ENCODE data around the gene CCDC34. TPM values are rescaled to one million over a fixed set of nuclear protein-coding genes. Genes with fewer than 3 reads are reported as not detected.
"Not testable (repeated sequence)": the region's sequence is repeated elsewhere in the genome, so short reads cannot be mapped to it uniquely, and the experiment has no call there.

Gene CCDC34
- total RNA-seq, 1 donor from 2014 or later = 10.6 TPM

- intact Hi-C loops (cut with micrococcal nuclease) = no loop called here
- Mint-ChIP-seq H3K27me3 (ENCODE audit: insufficient read depth) (no peaks in the 10 kb centered on the region), H3K36me3 (ENCODE audit: low read depth) (peaks cover 4% of the 10 kb centered on the region), H3K27ac (no peak overlapping the region), H3K9me3 (no peaks in the 10 kb centered on the region), H3K4me3 (no peak overlapping the region), H3K4me1 (ENCODE audit: low read depth) (no peaks in the 10 kb centered on the region)
- no peak for DNase-seq (ENCODE audit: low spot score)
These were observed 12.5 kb downstream of the CCDC34 start for GRCh38 chr11:27350511-27350910.

- Mint-ChIP-seq H3K4me1 (ENCODE audit: low read depth) (no peaks in the 10 kb centered on the region), H3K4me3 (no peak overlapping the region), H3K27me3 (ENCODE audit: insufficient read depth) (no peaks in the 10 kb centered on the region), H3K36me3 (ENCODE audit: low read depth) (peaks cover 4% of the 10 kb centered on the region), H3K27ac (no peak overlapping the region), H3K9me3 (no peaks in the 10 kb centered on the region)
- intact Hi-C loops (cut with micrococcal nuclease) = no loop called here
- no peak for DNase-seq (ENCODE audit: low spot score)
These were observed 13.1 kb downstream of the CCDC34 start for GRCh38 chr11:27349919-27350318.

GRCh38 chr11:27348340-27348873 lies 14.6 kb downstream of the CCDC34 start:
- Mint-ChIP-seq H3K36me3 (ENCODE audit: low read depth) (peaks cover 6% of the 10 kb centered on the region), H3K4me3 (no peak overlapping the region), H3K27me3 (ENCODE audit: insufficient read depth) (no peaks in the 10 kb centered on the region), H3K9me3 (no peaks in the 10 kb centered on the region), H3K4me1 (ENCODE audit: low read depth) (no peaks in the 10 kb centered on the region), H3K27ac (no peak overlapping the region)
- DNase-seq (ENCODE audit: low spot score) = no peak
- intact Hi-C loops (cut with micrococcal nuclease) = no loop called here

GRCh38 chr11:27347359-27348339 lies 15.4 kb downstream of the CCDC34 start:
- Mint-ChIP-seq H3K4me1 (ENCODE audit: low read depth) (no peaks in the 10 kb centered on the region), H3K36me3 (ENCODE audit: low read depth) (peaks cover 6% of the 10 kb centered on the region), H3K4me3 (no peak overlapping the region), H3K9me3 (no peaks in the 10 kb centered on the region), H3K27me3 (ENCODE audit: insufficient read depth) (no peaks in the 10 kb centered on the region), H3K27ac (no peak overlapping the region)
- intact Hi-C loops (cut with micrococcal nuclease) = no loop called here
- no peak for DNase-seq (ENCODE audit: low spot score)

- Mint-ChIP-seq H3K27me3 (ENCODE audit: insufficient read depth) (no peaks in the 10 kb centered on the region), H3K4me3 (no peak overlapping the region), H3K36me3 (ENCODE audit: low read depth) (peaks cover 2% of the 10 kb centered on the region), H3K9me3 (no peaks in the 10 kb centered on the region), H3K4me1 (ENCODE audit: low read depth) (no peaks in the 10 kb centered on the region), H3K27ac (no peak overlapping the region)
- intact Hi-C loops (cut with micrococcal nuclease) = no loop called here
- no peak for DNase-seq (ENCODE audit: low spot score)
These were observed 23.1 kb downstream of the CCDC34 start for GRCh38 chr11:27339941-27340340.

- H3K27ac Mint-ChIP-seq; H3K4me3 Mint-ChIP-seq; H3K36me3 Mint-ChIP-seq (ENCODE audit: low read depth); H3K4me1 Mint-ChIP-seq (ENCODE audit: low read depth); intact Hi-C loops (cut with micrococcal nuclease); H3K27me3 Mint-ChIP-seq (ENCODE audit: insufficient read depth); H3K9me3 Mint-ChIP-seq; DNase-seq (ENCODE audit: low spot score): not testable (repeated sequence)
These were observed 28.3 kb downstream of the CCDC34 start for GRCh38 chr11:27334764-27335163.

GRCh38 chr11:27331981-27332380 lies 31.0 kb downstream of the CCDC34 start:
- H3K4me1 Mint-ChIP-seq (ENCODE audit: low read depth) = no peaks in the 10 kb centered on the region
- DNase-seq (ENCODE audit: low spot score) = no peak
- intact Hi-C loops (cut with micrococcal nuclease) = no loop called here
- H3K36me3 Mint-ChIP-seq (ENCODE audit: low read depth) = no peaks in the 10 kb centered on the region
- no peak overlapping the region for H3K4me3 Mint-ChIP-seq
- no peak overlapping the region for H3K27ac Mint-ChIP-seq
- no peaks in the 10 kb centered on the region for H3K9me3 Mint-ChIP-seq
- no peaks in the 10 kb centered on the region for H3K27me3 Mint-ChIP-seq (ENCODE audit: insufficient read depth)

GRCh38 chr11:27330633-27331270 lies 32.3 kb downstream of the CCDC34 start:
- Mint-ChIP-seq H3K4me1 (ENCODE audit: low read depth) (no peaks in the 10 kb centered on the region), H3K27ac (no peak overlapping the region), H3K9me3 (no peaks in the 10 kb centered on the region), H3K36me3 (ENCODE audit: low read depth) (no peaks in the 10 kb centered on the region), H3K4me3 (no peak overlapping the region), H3K27me3 (ENCODE audit: insufficient read depth) (no peaks in the 10 kb centered on the region)
- DNase-seq (ENCODE audit: low spot score) = no peak
- intact Hi-C loops (cut with micrococcal nuclease) = no loop called here

- intact Hi-C loops (cut with micrococcal nuclease) = no loop called here
- Mint-ChIP-seq H3K27ac (no peak overlapping the region), H3K27me3 (ENCODE audit: insufficient read depth) (no peaks in the 10 kb centered on the region), H3K9me3 (no peaks in the 10 kb centered on the region), H3K4me3 (no peak overlapping the region), H3K4me1 (ENCODE audit: low read depth) (no peaks in the 10 kb centered on the region), H3K36me3 (ENCODE audit: low read depth) (no peaks in the 10 kb centered on the region)
- no peak for DNase-seq (ENCODE audit: low spot score)
These were observed 33.0 kb downstream of the CCDC34 start for GRCh38 chr11:27329867-27330632.

- intact Hi-C loops (cut with micrococcal nuclease) = no loop called here
- Mint-ChIP-seq H3K36me3 (ENCODE audit: low read depth) (no peaks in the 10 kb centered on the region), H3K4me1 (ENCODE audit: low read depth) (no peaks in the 10 kb centered on the region), H3K9me3 (no peaks in the 10 kb centered on the region), H3K27ac (no peak overlapping the region), H3K27me3 (ENCODE audit: insufficient read depth) (no peaks in the 10 kb centered on the region), H3K4me3 (no peak overlapping the region)
- no peak for DNase-seq (ENCODE audit: low spot score)
These were observed 34.4 kb downstream of the CCDC34 start for GRCh38 chr11:27328614-27329013.

GRCh38 chr11:27327064-27327463 lies 36.0 kb downstream of the CCDC34 start:
- H3K27ac Mint-ChIP-seq; DNase-seq (ENCODE audit: low spot score); H3K4me1 Mint-ChIP-seq (ENCODE audit: low read depth); H3K27me3 Mint-ChIP-seq (ENCODE audit: insufficient read depth); H3K36me3 Mint-ChIP-seq (ENCODE audit: low read depth); H3K9me3 Mint-ChIP-seq; intact Hi-C loops (cut with micrococcal nuclease); H3K4me3 Mint-ChIP-seq: not testable (repeated sequence)

GRCh38 chr11:27322196-27322595 lies 40.8 kb downstream of the CCDC34 start:
- not testable (repeated sequence) for H3K4me3 Mint-ChIP-seq

More at GRCh38 chr11:27322196-27322595, 40.8 kb downstream of the CCDC34 start:
- DNase-seq (ENCODE audit: low spot score); H3K36me3 Mint-ChIP-seq (ENCODE audit: low read depth); H3K4me1 Mint-ChIP-seq (ENCODE audit: low read depth); intact Hi-C loops (cut with micrococcal nuclease); H3K9me3 Mint-ChIP-seq; H3K27me3 Mint-ChIP-seq (ENCODE audit: insufficient read depth); H3K27ac Mint-ChIP-seq: not testable (repeated sequence)

Data from activated T-helper 1 cell treated with anti-CD3 and anti-CD28 coated beads, Interleukin-12 subunit alpha, Interleukin-12 subunit beta, Interleukin-2, Interleukin-4 antibody, amounts not matched to agents 30 ng/mL and 10 ng/mL and 1 ng/mL, durations not matched to agents 14 hours and 24 hours and 36 hours (primary cell).